Thoracic aorta (tissue), 2 donors: ENCODE measurements around the gene MAN1C1. TPM values are rescaled to one million over a fixed set of nuclear protein-coding genes. Genes with fewer than 3 reads are reported as not detected.

Source experiments
- ATAC-seq: fragments of 150-250 bp; one replicate; pipeline ENCODE4 v1.8.0; 2017; ENCODE audit warnings: low read depth; ENCODE audit not compliant: insufficient number of reproducible peaks, low FRiP score
- DNase-seq: peaks from one replicate; pipeline ENCODE4 v3.0.0-alpha.2; 2020; ENCODE audit warnings: low spot score
- H3K27ac ChIP-seq, 2 donors: fragments of 200-600 bp; sonication (generic); 1 replicate in 1 of 2; 2 replicates in 1 of 2; pipeline ENCODE4 v1.5.1; 2016; ENCODE audit warnings: mild to moderate bottlenecking in 2 of 2, moderate library complexity in 2 of 2
- H3K27me3 ChIP-seq: fragments of 200-600 bp; sonication (generic); replicated peaks from 2 replicates; pipeline ENCODE4 v1.6.0; 2016; ENCODE audit warnings: mild to moderate bottlenecking; ENCODE audit not compliant: insufficient read depth
- H3K36me3 ChIP-seq: fragments of 200-600 bp; sonication (generic); one replicate; pipeline ENCODE4 v1.5.1; 2016
- H3K4me1 ChIP-seq, 2 donors: fragments of 200-600 bp; sonication (generic); 1 replicate in 1 of 2; 2 replicates in 1 of 2; pipeline versions ENCODE4 v1.5.1 to v1.6.0; 2016; ENCODE audit warnings: low read depth in 2 of 2, mild to moderate bottlenecking in 1 of 2; ENCODE audit not compliant: control insufficient read depth in 1 of 2
- H3K4me3 ChIP-seq: fragments of 200-600 bp; sonication (generic); 2 replicates; pipeline ENCODE4 v1.5.1; 2016; ENCODE audit warnings: mild to moderate bottlenecking
- H3K9me3 ChIP-seq: fragments of 200-600 bp; sonication (generic); 2 replicates; pipeline ENCODE4 v1.5.1; 2016
- CTCF ChIP-seq: fragments of 200-600 bp; sonication (generic); IDR thresholded peaks from one replicate; pipeline ENCODE4 v1.5.1; 2019; ENCODE audit warnings: antibody characterized with exemption
- total RNA-seq, 2 donors: library from RNA; depleted of rRNA; stranded (reverse); fragments of >200 nt; gene quantifications; one replicate each; pipeline versions ENCODE4 v1.1.0 to v1.2.3, GENCODE V29; 2016

The MAN1C1 gene
- total RNA-seq, 2 donors from 2014 or later = 21.0 to 26.0 TPM

- no peak for DNase-seq
- Histone ChIP-seq H3K9me3 (no peaks in the 10 kb centered on the region), H3K36me3 (no peaks in the 10 kb centered on the region), H3K4me3 (no peak overlapping the region), H3K27me3 (no peaks in the 10 kb centered on the region), H3K4me1 (peaks cover 6 to 21% of the 10 kb centered on the region in 2 donors), H3K27ac (no peak overlapping the region)
- no peak for ATAC-seq
- TF ChIP-seq CTCF = no peak
These were observed 33.6 kb downstream of the MAN1C1 start for GRCh38 chr1:25650289-25650576.

DNA sequence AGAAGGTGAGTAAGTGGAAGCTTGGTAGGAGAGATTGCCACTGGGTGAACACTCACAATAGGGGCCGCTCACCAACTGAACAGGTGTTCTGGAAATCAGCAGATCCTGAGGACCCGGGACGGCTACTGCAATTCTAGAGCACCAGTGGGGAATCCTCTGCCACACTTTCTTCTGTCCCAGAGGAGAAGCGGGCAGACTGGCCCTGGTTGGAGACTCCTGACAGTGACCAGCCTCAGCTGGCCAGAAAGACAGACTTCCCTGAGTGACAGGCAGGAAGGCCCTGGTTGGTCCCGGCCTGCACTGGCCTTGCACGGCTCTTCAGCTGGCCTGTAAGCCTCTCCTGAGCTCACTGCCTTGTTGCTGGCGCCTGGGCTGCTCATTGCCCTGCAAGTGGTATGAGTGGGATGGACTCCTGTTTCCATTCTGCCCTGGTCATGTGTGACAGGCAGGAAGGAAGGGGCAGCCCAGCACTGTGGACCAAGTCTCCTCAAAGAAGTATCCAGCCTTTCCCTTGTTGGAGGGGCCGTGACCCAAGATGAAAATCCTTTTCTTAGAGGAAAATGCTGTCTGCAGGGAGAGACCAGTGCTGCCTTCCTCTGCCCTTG is 34.5 kb downstream of the MAN1C1 start:
- Histone ChIP-seq H3K27me3 (no peaks in the 10 kb centered on the region), H3K4me3 (no peak overlapping the region), H3K27ac (no peak overlapping the region), H3K9me3 (no peaks in the 10 kb centered on the region), H3K36me3 (no peaks in the 10 kb centered on the region), H3K4me1 (peaks cover 6 to 21% of the 10 kb centered on the region in 2 donors)
- no peak for DNase-seq
- TF ChIP-seq CTCF = no peak
- ATAC-seq = no peak

DNA sequence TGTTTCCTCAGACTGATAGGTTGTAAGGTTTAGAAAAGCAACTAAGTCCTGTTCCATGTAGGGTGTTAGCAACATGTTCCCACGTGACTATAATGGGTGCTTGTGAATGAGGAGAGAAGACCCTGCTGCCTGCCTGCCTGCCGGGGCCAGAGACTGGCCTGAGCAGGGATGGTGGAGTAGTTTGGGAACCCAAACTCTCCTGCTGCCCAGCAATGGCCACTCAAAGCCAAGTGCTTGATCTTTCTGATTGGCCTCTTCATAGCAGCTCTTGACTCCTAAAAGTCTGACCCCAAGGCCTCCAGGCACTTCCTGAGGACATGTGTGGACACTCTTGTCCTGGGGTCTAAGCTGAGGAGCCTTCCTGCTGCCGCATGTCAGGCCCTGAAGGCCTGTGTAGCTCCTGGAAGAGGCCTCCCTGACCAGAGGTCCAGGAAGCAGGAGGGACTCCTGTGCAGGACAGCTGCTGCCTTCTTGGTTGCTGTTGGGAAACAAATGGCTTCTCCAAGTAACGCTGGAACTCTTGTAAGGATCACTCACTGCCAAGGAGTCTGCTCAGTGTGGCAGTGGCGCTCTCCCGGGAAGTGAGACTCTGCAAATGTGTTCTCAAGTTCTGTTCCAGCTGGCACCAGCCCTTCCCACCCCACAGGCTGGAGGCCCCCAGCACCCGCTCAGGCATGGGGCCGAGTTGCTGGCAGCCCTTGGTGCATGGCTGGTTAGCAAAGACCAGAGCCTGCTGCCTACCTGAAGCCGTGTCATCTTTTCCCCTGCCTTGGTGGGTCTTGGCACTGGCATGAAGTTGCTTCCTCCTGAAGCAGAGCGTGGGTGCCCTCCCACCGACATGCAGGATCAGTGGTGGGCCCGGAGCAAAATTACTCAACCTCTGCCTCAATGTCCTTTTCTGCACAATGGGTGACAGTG is 35.5 kb downstream of the MAN1C1 start:
- no peak for TF ChIP-seq CTCF
- DNase-seq = no peak
- no peak for ATAC-seq
- H3K4me3 ChIP-seq = no peak overlapping the region
- peaks cover 6 to 21% of the 10 kb centered on the region in 2 donors for H3K4me1 ChIP-seq
- no peaks in the 10 kb centered on the region for H3K9me3 ChIP-seq
- no peaks in the 10 kb centered on the region for H3K36me3 ChIP-seq
- peak overlapping the region; percentile 38 to 45 for H3K27ac ChIP-seq
- H3K27me3 ChIP-seq = no peaks in the 10 kb centered on the region

DNA sequence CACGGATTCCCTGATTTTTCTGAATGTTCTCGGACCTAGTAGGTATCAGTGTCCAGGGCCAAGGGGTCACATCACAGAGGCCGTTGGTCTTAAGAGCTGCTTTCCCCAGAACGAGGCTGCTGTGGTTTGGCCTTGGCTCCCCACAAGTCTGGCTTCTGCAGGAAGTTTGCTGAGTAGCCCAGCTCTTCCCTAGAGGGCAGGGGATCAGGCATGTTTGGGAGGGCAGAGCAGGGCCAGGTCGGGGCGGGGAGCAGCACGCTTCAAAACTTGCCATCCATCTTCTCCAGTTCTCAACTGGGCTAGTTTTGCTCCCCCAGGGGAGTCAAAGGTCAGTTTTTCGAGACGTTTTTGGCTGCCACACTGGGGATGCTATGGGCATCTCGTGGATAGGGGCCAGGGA is 37.0 kb downstream of the MAN1C1 start:
- H3K4me3 ChIP-seq = no peak overlapping the region
- TF ChIP-seq CTCF = no peak
- H3K9me3 ChIP-seq = no peaks in the 10 kb centered on the region
- no peaks in the 10 kb centered on the region for H3K27me3 ChIP-seq
- H3K36me3 ChIP-seq = no peaks in the 10 kb centered on the region
- no peak overlapping the region for H3K27ac ChIP-seq
- no peak for DNase-seq
- ATAC-seq = no peak
- H3K4me1 ChIP-seq = peaks cover 6 to 27% of the 10 kb centered on the region in 2 donors

GRCh38 chr1:25654109-25654660 is 37.6 kb downstream of the MAN1C1 start:
- Histone ChIP-seq H3K4me1 (peaks cover 11 to 33% of the 10 kb centered on the region in 2 donors), H3K4me3 (no peak overlapping the region), H3K36me3 (no peaks in the 10 kb centered on the region), H3K27me3 (no peaks in the 10 kb centered on the region), H3K27ac (no peak overlapping the region), H3K9me3 (no peaks in the 10 kb centered on the region)
- DNase-seq (no peak), ATAC-seq (no peak)
- no peak for TF ChIP-seq CTCF
